ENCODE results near the gene SS18L1.

GRCh38 chr20:62147528-62147927 lies 4.0 kb downstream of the SS18L1 start:
- TF ChIP-seq SUZ12 (IDR thresholded peaks at IDR 0.05) (no peak), ELF4 (IDR thresholded peaks at IDR 0.05) (no peak), LEF1 (IDR thresholded peaks at IDR 0.05; ENCODE audit: borderline replicate concordance) (no peak), FOXA1 (IDR thresholded peaks at IDR 0.05) (no peak), FOXK2 (IDR thresholded peaks at IDR 0.05) (no peak)
